ENCODE results near the gene FUT6.

FUT6 gene

GRCh38 chr19:5821521-5822180, 17.9 kb downstream of the FUT6 start:
- Histone ChIP-seq H3K4me3 (ENCODE audit: low read depth in 1 of 2, low read length in 1 of 2) (no peak overlapping the region), H3K36me3 (no peaks in the 10 kb centered on the region), H3K4me1 (ENCODE audit: control insufficient read depth in 1 of 2, insufficient read depth in 1 of 2, low read depth in 1 of 2, low read length in 1 of 2) (peaks cover 1 to 2% of the 10 kb centered on the region in 2 experiments), H3K27me3 (peaks cover 8% of the 10 kb centered on the region), H3K9me3 (no peaks in the 10 kb centered on the region), H3K27ac (no peak overlapping the region)
- no peak for TF ChIP-seq CTCF (IDR thresholded peaks at IDR 0.05)

DNA sequence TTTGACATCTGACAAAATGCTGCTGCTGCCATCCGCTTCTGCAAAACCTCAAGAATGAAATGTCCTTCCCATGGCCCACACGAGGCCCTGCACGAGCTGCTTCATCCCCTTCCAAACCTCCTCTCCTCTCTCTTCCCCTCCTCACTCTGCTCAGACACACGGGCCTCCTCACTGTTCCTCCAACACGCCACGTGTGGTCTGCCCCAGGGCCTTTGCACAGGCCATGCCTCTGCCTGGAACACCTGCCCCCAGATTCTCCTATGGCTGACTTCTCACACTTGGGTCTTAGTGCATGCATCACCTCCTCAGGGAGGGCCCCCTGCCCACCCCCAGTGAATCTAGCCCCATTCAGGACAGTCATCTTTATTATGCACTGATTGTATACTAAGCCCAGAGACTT, 18.7 kb downstream of the FUT6 start:
- H3K27me3 ChIP-seq, result peaks cover 5% of the 10 kb centered on the region
- H3K4me1 ChIP-seq (ENCODE audit: control insufficient read depth in 1 of 2, insufficient read depth in 1 of 2, low read depth in 1 of 2, low read length in 1 of 2), result no peaks in the 10 kb centered on the region
- TF ChIP-seq CTCF (IDR thresholded peaks at IDR 0.05), result no peak
- H3K4me3 ChIP-seq (ENCODE audit: low read depth in 1 of 2, low read length in 1 of 2), result no peak overlapping the region
- no peaks in the 10 kb centered on the region for H3K9me3 ChIP-seq
- H3K27ac ChIP-seq, result no peak overlapping the region
- no peaks in the 10 kb centered on the region for H3K36me3 ChIP-seq

DNA sequence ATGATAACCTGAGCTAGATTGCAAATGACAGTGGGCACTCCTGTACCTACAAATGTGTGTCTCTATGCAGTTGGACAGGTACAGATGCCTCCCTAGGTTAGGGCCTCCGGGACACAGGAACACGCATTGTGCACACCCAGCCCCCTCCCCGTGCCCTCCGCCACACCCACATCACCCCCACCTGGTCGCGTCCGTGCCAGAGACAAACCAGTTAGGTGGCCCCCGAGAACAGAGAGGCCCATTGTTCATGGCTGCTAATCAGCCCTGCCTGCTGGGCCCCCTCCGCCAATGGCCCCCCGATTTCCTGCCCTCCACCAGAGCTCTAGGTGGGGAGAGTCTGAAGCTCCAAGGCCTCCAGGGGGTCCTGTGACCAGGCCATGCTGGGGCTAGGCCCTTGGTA, 20.9 kb downstream of the FUT6 start:
- no peak for TF ChIP-seq CTCF (IDR thresholded peaks at IDR 0.05)
- H3K4me3 ChIP-seq (ENCODE audit: low read depth in 1 of 2, low read length in 1 of 2), result no peak overlapping the region

DNA sequence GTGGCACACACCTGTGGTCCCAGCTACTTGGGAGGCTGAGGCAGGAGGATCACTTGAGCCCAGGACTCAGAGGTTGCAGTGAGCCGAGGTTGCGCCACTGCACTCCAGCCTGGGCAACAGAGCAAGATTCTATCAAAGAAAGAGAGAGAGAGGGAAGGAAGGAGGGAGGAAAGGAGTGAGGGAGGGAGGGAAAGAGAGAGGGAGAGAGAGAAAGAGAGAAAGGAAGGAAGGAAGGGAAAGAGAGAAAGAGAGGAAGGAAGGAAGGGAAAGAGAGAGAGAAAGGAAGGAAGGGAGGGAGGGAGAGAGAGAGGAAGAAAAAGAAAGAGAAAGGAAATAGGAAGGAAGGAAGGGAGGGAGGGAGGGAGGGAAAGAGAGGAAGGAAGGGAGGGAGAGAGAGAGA, 22.3 kb downstream of the FUT6 start:
- H3K36me3 ChIP-seq, result no peaks in the 10 kb centered on the region
- no peaks in the 10 kb centered on the region for H3K4me1 ChIP-seq (ENCODE audit: control insufficient read depth in 1 of 2, insufficient read depth in 1 of 2, low read depth in 1 of 2, low read length in 1 of 2)
- H3K4me3 ChIP-seq (ENCODE audit: low read depth in 1 of 2, low read length in 1 of 2), result no peak overlapping the region
- no peak for TF ChIP-seq CTCF (IDR thresholded peaks at IDR 0.05)
- no peak overlapping the region for H3K27ac ChIP-seq
- peaks cover 6% of the 10 kb centered on the region for H3K27me3 ChIP-seq
- no peaks in the 10 kb centered on the region for H3K9me3 ChIP-seq

More for the DNA sequence above, 20.9 kb downstream of the FUT6 start:
- H3K9me3 ChIP-seq, result no peaks in the 10 kb centered on the region
- H3K4me1 ChIP-seq (ENCODE audit: control insufficient read depth in 1 of 2, insufficient read depth in 1 of 2, low read depth in 1 of 2, low read length in 1 of 2), result no peaks in the 10 kb centered on the region
- H3K27ac ChIP-seq, result no peak overlapping the region
- peaks cover 10% of the 10 kb centered on the region for H3K27me3 ChIP-seq
- no peaks in the 10 kb centered on the region for H3K36me3 ChIP-seq

GRCh38 chr19:5814852-5815246, 24.7 kb downstream of the FUT6 start:
- Histone ChIP-seq H3K27me3 (peaks cover 6% of the 10 kb centered on the region), H3K4me3 (ENCODE audit: low read depth in 1 of 2, low read length in 1 of 2) (no peak overlapping the region), H3K9me3 (no peaks in the 10 kb centered on the region), H3K4me1 (ENCODE audit: control insufficient read depth in 1 of 2, insufficient read depth in 1 of 2, low read depth in 1 of 2, low read length in 1 of 2) (no peaks in the 10 kb centered on the region), H3K36me3 (no peaks in the 10 kb centered on the region), H3K27ac (no peak overlapping the region)
- TF ChIP-seq CTCF (IDR thresholded peaks at IDR 0.05), result no peak

Measured in neutrophil (primary cell).